ENCODE data around the gene ZNF79. TPM values are rescaled to one million over a fixed set of nuclear protein-coding genes. Genes with fewer than 3 reads are reported as not detected.

The ZNF79 gene
- total and polyA plus RNA-seq, 2 of the 8 experiments (the other 6 are each of a cell fraction or from before 2014, with no cell fraction given) = 2.4 to 7.4 TPM

GRCh38 chr9:127399736-127400269 lies 24.4 kb upstream of the ZNF79 start:
- Histone ChIP-seq H3K79me2 (ENCODE audit: control insufficient read depth in 1 of 2, insufficient read depth in 2 of 2, low read length in 2 of 2) (peaks cover 0 to 15% of the 10 kb centered on the region in 2 experiments; a peak in 1 of 4 replicates), H2AFZ (ENCODE audit: low read length) (no peak overlapping the region), H3K18ac (ENCODE audit: extremely low read depth, low read length) (no peak overlapping the region), H3K27me3 (replicated peaks in 1 of 4; ENCODE audit: control insufficient read depth in 3 of 4, extremely low read depth in 1 of 4, insufficient read depth in 3 of 4, low read length in 3 of 4) (peaks cover 0 to 6% (median 0%) of the 10 kb centered on the region in 4 experiments; a peak in 3 of 7 replicates), H4K91ac (replicated peaks; ENCODE audit: insufficient read length, low read length) (no peak overlapping the region), H3K9ac (replicated peaks in 1 of 4; ENCODE audit: extremely low read depth in 1 of 4, low read depth in 3 of 4, low read length in 3 of 4) (no peak overlapping the region), H2BK20ac (ENCODE audit: low read length) (no peak overlapping the region), H3K4me1 (replicated peaks in 1 of 4; ENCODE audit: control insufficient read depth in 3 of 4, insufficient read depth in 4 of 4, low read length in 3 of 4) (peaks cover 0 to 15% (median 6%) of the 10 kb centered on the region in 4 experiments; a peak in 6 of 7 replicates), H3K36me3 (ENCODE audit: control insufficient read depth in 2 of 4, insufficient read depth in 4 of 4, low read length in 3 of 4) (peaks cover 0 to 11% (median 4%) of the 10 kb centered on the region in 4 experiments; a peak in 5 of 8 replicates), H3K14ac (ENCODE audit: insufficient read length) (no peak overlapping the region), H4K5ac (ENCODE audit: insufficient read length, low read depth, low read length) (no peak overlapping the region), H4K8ac (ENCODE audit: extremely low read depth, insufficient read depth, low read length) (no peak overlapping the region), H3K23ac (ENCODE audit: insufficient read length) (no peak overlapping the region), H3K27ac (ENCODE audit: low read depth, low read length) (no peak overlapping the region), H4K20me1 (replicated peaks in 1 of 2; ENCODE audit: control insufficient read depth in 1 of 2, insufficient read depth in 2 of 2, low read length in 2 of 2) (peaks cover 10 to 14% of the 10 kb centered on the region in 2 experiments), H3K4me3 (ENCODE audit: extremely low read depth in 1 of 4, insufficient read depth in 2 of 4, low read depth in 3 of 4, low read length in 4 of 4) (no peak overlapping the region), H2BK5ac (ENCODE audit: low read depth, low read length) (no peak overlapping the region), H2BK15ac (ENCODE audit: low read length) (no peak overlapping the region), H3K79me1 (ENCODE audit: low read depth, low read length) (peaks cover 3% of the 10 kb centered on the region), H3K23me2 (ENCODE audit: low read depth, low read length) (peaks cover 14% of the 10 kb centered on the region), H3K56ac (replicated peaks; ENCODE audit: insufficient read length, low read depth, low read length) (no peak overlapping the region), H2BK12ac (ENCODE audit: low read depth, low read length) (no peak overlapping the region), H2BK120ac (replicated peaks; ENCODE audit: low read depth, low read length) (no peak overlapping the region), H3K9me3 (ENCODE audit: insufficient read depth in 2 of 2, low read depth in 1 of 2, low read length in 1 of 2) (no peaks in the 10 kb centered on the region), H3K4ac (replicated peaks; ENCODE audit: insufficient read length, low read depth, low read length) (no peak overlapping the region), H2AK5ac (ENCODE audit: low read depth, low read length) (no peak overlapping the region), H3K4me2 (ENCODE audit: insufficient read depth in 1 of 2, low read depth in 2 of 2, low read length in 2 of 2) (no peak overlapping the region)
- ChIA-PET POLR2A (ENCODE audit: partially characterized antibody) (interaction anchor here (1.5 to 3.5 kb wide), 3 partner anchors 10 to 51 kb away, joined by 3 to 24 read pairs (median 4); partner anchors contain the start of genes LRSAM1 and RPL12), CTCF (ENCODE audit: partially characterized antibody) (interaction anchor here (1.0 to 4.8 kb wide), 8 partner anchors 18 to 194 kb away, joined by 3 to 21 read pairs (median 6); no protein-coding TSS in a partner anchor)
- 93% methylated on average over 12 of the region's 14 CpGs; no CpG with 5 or more reads in 1 of the 2 experiments for WGBS, 2 experiments (ENCODE audit: extremely low coverage in 1 of 2, insufficient coverage in 1 of 2, insufficient read length in 1 of 2, insufficient replicate concordance in 2 of 2, low coverage in 1 of 2, low lambda C conversion rate in 2 of 2, missing lambda C conversion rate in 1 of 2)
- no peak for DNase-seq (ENCODE audit: low read depth in 1 of 2, low spot score in 2 of 2)
- no peak for FAIRE-seq
- TF ChIP-seq CTBP2 (IDR thresholded peaks at IDR 0.05; ENCODE audit: borderline replicate concordance, insufficient read depth, insufficient read length, low read length) = no peak
- no peak for TF ChIP-seq CBX8 (IDR thresholded peaks at IDR 0.05; ENCODE audit: borderline replicate concordance, low read depth, low read length)
- TF ChIP-seq, protein P1, sequence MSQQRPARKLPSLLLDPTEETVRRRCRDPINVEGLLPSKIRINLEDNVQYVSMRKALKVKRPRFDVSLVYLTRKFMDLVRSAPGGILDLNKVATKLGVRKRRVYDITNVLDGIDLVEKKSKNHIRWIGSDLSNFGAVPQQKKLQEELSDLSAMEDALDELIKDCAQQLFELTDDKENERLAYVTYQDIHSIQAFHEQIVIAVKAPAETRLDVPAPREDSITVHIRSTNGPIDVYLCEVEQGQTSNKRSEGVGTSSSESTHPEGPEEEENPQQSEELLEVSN (IDR thresholded peaks at IDR 0.05) = no peak
- no peak for TF ChIP-seq BACH1 (IDR thresholded peaks at IDR 0.05; ENCODE audit: low read length)
- TF ChIP-seq CEBPB (IDR thresholded peaks at IDR 0.05; ENCODE audit: low read depth, low read length) = no peak
- TF ChIP-seq EZH2 (IDR thresholded peaks at IDR 0.05; ENCODE audit: low read depth, low read length, severe bottlenecking) = no peak
- no peak for TF ChIP-seq PHF8 (conservative IDR thresholded peaks at IDR 0.05; ENCODE audit: low read depth, low read length)
- no peak for TF ChIP-seq CHD2 (IDR thresholded peaks at IDR 0.05; ENCODE audit: low read length)
- no peak for TF ChIP-seq POLR2A (IDR thresholded peaks at IDR 0.05; ENCODE audit: control extremely low read depth in 1 of 2, low read depth in 2 of 2, low read length in 2 of 2)
- no peak for TF ChIP-seq CTCF (IDR thresholded peaks at IDR 0.05; ENCODE audit: control extremely low read depth in 1 of 3, insufficient read depth in 1 of 3, low read depth in 1 of 3, low read length in 3 of 3)

Measured in H1 (cell line).